Keratinocyte (primary cell): ENCODE measurements around the gene CLIP4. TPM values are rescaled to one million over a fixed set of nuclear protein-coding genes. Genes with fewer than 3 reads are reported as not detected.

Source experiments
- DNase-seq: peaks from one replicate; pipeline ENCODE4 v3.0.0-alpha.2; 2011; ENCODE audit warnings: low read depth, missing footprints, low spot score
- FAIRE-seq: peaks from 2 replicates; lab custom pipeline; 2011; peaks lifted over from hg19 to GRCh38; lab: Jason Lieb, UNC
- H2AFZ ChIP-seq: 2 replicates; pipeline ENCODE4 v1.6.0; 2012; ENCODE audit warnings: low read length, control low read depth, inconsistent platforms; ENCODE audit not compliant: control insufficient read depth
- H3K27ac ChIP-seq: 2 replicates; pipeline ENCODE4 v1.5.1; 2011; ENCODE audit warnings: low read length; ENCODE audit not compliant: control insufficient read depth, insufficient read depth
- H3K27me3 ChIP-seq: 3 replicates; pipeline ENCODE4 v1.6.0; 2011; ENCODE audit warnings: low read length; ENCODE audit not compliant: control insufficient read depth, insufficient read depth; ENCODE audit errors: extremely low read depth
- H3K36me3 ChIP-seq, 2 experiments: 2 replicates in 1 of 2; 3 replicates in 1 of 2; pipeline ENCODE4 v1.5.1; 2011; ENCODE audit warnings: low read length in 2 of 2, mild to moderate bottlenecking in 1 of 2; ENCODE audit not compliant: control insufficient read depth in 2 of 2, insufficient read depth in 2 of 2; ENCODE audit errors: extremely low read depth in 1 of 2
- H3K4me1 ChIP-seq: 3 replicates; pipeline ENCODE4 v1.5.1; 2011; ENCODE audit warnings: low read length; ENCODE audit not compliant: control insufficient read depth, insufficient read depth; ENCODE audit errors: extremely low read depth
- H3K4me2 ChIP-seq: 3 replicates; pipeline ENCODE4 v1.6.0; 2011; ENCODE audit warnings: low read depth, low read length; ENCODE audit not compliant: control insufficient read depth, insufficient read depth; ENCODE audit errors: extremely low read depth
- H3K4me3 ChIP-seq, 3 experiments: fragments of 200-600 bp in 1 of 3; sonication (generic) in 1 of 3; 2 replicates in 2 of 3; 3 replicates in 1 of 3; pipeline ENCODE4 v1.5.1; 2011 to 2016; ENCODE audit warnings: low read length in 3 of 3, mild to moderate bottlenecking in 3 of 3, control low read depth in 2 of 3, inconsistent platforms in 1 of 3, low read depth in 1 of 3, mixed read lengths in 1 of 3, mixed run types in 1 of 3, moderate library complexity in 1 of 3; ENCODE audit not compliant: control insufficient read depth in 2 of 3, insufficient read depth in 2 of 3; ENCODE audit errors: extremely low read depth in 1 of 3
- H3K79me2 ChIP-seq: 2 replicates; pipeline ENCODE4 v1.6.0; 2012; ENCODE audit warnings: low read length; ENCODE audit not compliant: control insufficient read depth, insufficient read depth
- H3K9ac ChIP-seq: 3 replicates; pipeline ENCODE4 v1.6.0; 2011; ENCODE audit warnings: low read length; ENCODE audit not compliant: control insufficient read depth, insufficient read depth; ENCODE audit errors: extremely low read depth
- H3K9me1 ChIP-seq: 3 replicates; pipeline ENCODE4 v1.6.0; 2011; ENCODE audit warnings: low read length; ENCODE audit not compliant: control insufficient read depth, insufficient read depth; ENCODE audit errors: extremely low read depth
- H3K9me3 ChIP-seq: 2 replicates; pipeline ENCODE4 v1.5.1; 2012; ENCODE audit warnings: low read depth, low read length; ENCODE audit not compliant: control insufficient read depth
- H4K20me1 ChIP-seq: 3 replicates; pipeline ENCODE4 v1.6.0; 2011; ENCODE audit warnings: low read length; ENCODE audit not compliant: control insufficient read depth, insufficient read depth; ENCODE audit errors: extremely low read depth
- EZH2 ChIP-seq: IDR thresholded peaks from one replicate; pipeline ENCODE4 v1.6.1; 2012; ENCODE audit warnings: inconsistent platforms, mild to moderate bottlenecking, low read length, moderate library complexity
- dilution Hi-C: fragments of 300-500 bp; cut with MboI; formaldehyde crosslinking; loops from one replicate; pipeline ENCODE4 v1.7.0; 2020; ENCODE audit warnings: low sequenced_read_pairs; ENCODE audit not compliant: extremely low pct_ligation_motif_present
- polyA plus RNA-seq, 5 experiments: library from polyadenylated mRNA; depleted of rRNA in 3 of 5; stranded (reverse) in 3 of 5; stranded (forward) in 1 of 5; unstranded in 1 of 5; fragments of >200 nt; gene quantifications; 1 replicate in 1 of 5; 2 replicates in 3 of 5; 3 replicates in 1 of 5; pipeline versions ENCODE4 v1.2.1 to v1.2.3, GENCODE V29; 2011 to 2012; ENCODE audit warnings: missing spikeins in 2 of 5, low read depth in 1 of 5, low replicate concordance in 1 of 5
- TF ChIP-seq, protein P1 (sequence below), 3 experiments: IDR thresholded peaks in 1 of 3; conservative IDR thresholded peaks in 1 of 3; optimal IDR thresholded peaks in 1 of 3; 2 replicates in 2 of 3; 3 replicates in 1 of 3; pipeline versions ENCODE3 to v1.5.1; 2011; ENCODE audit warnings: low read length in 3 of 3, mild to moderate bottlenecking in 3 of 3, moderate library complexity in 2 of 3, control low read depth in 1 of 3, inconsistent platforms in 1 of 3; ENCODE audit not compliant: insufficient read depth in 2 of 3; ENCODE audit errors: extremely low read depth in 1 of 3

CLIP4 gene
- polyA plus RNA-seq, 1 donor (not counting 4 experiments of a cell fraction or from before 2014, with no cell fraction given): 46.6 TPM

- FAIRE-seq: no peak
Observed at GRCh38 chr2:29174937-29175336, 59.7 kb downstream of the CLIP4 start.

DNA sequence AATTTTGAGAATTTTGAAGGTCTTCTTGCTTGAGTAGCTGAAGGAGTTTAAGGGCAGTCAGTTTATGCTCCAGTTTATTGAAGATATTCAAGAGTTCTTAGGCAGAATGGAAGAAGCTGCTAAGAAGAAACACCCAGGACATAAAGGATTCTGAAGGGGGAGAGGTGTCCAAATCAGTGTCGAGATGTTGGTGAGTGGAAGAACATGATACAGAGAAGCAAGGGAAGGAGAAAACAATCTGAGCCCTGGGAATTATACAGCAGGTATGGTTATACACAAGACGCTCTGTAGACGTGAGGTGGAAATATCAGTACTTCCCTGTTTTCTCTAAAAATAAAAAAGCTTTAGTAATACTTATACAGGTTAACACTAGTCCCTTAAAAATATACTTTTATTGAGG, 60.1 kb downstream of the CLIP4 start:
- Histone ChIP-seq H3K9me3 (no peaks in the 10 kb centered on the region), H3K79me2 (no peaks in the 10 kb centered on the region), H3K9ac (no peak overlapping the region), H3K4me2 (no peak overlapping the region), H3K36me3 (peaks cover 13 to 19% of the 10 kb centered on the region in 2 experiments), H3K27me3 (no peaks in the 10 kb centered on the region), H3K9me1 (no peaks in the 10 kb centered on the region), H3K4me1 (no peaks in the 10 kb centered on the region), H3K27ac (no peak overlapping the region), H3K4me3 (no peak overlapping the region), H4K20me1 (no peaks in the 10 kb centered on the region), H2AFZ (no peak overlapping the region)
- DNase-seq (no peak), FAIRE-seq (no peak)
- TF ChIP-seq, protein P1, sequence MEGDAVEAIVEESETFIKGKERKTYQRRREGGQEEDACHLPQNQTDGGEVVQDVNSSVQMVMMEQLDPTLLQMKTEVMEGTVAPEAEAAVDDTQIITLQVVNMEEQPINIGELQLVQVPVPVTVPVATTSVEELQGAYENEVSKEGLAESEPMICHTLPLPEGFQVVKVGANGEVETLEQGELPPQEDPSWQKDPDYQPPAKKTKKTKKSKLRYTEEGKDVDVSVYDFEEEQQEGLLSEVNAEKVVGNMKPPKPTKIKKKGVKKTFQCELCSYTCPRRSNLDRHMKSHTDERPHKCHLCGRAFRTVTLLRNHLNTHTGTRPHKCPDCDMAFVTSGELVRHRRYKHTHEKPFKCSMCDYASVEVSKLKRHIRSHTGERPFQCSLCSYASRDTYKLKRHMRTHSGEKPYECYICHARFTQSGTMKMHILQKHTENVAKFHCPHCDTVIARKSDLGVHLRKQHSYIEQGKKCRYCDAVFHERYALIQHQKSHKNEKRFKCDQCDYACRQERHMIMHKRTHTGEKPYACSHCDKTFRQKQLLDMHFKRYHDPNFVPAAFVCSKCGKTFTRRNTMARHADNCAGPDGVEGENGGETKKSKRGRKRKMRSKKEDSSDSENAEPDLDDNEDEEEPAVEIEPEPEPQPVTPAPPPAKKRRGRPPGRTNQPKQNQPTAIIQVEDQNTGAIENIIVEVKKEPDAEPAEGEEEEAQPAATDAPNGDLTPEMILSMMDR (optimal IDR thresholded peaks at IDR 0.05 in 1 of 3, IDR thresholded peaks at IDR 0.05 in 1 of 3, conservative IDR thresholded peaks at IDR 0.05 in 1 of 3; ENCODE audit: extremely low read depth in 1 of 3, insufficient read depth in 2 of 3, low read length in 3 of 3): no peak
- no peak for TF ChIP-seq EZH2
- dilution Hi-C loops: loop anchor here (25.0 kb wide), 1 partner anchor 113 kb away; the partner anchor contains the start of gene PCARE

More at GRCh38 chr2:29174937-29175336, 59.7 kb downstream of the CLIP4 start:
- no peak overlapping the region for H2AFZ ChIP-seq
- no peaks in the 10 kb centered on the region for H4K20me1 ChIP-seq
- dilution Hi-C loops: loop anchor here (25.0 kb wide), 1 partner anchor 113 kb away; the partner anchor contains the start of gene PCARE
- H3K4me2 ChIP-seq: no peak overlapping the region
- no peaks in the 10 kb centered on the region for H3K9me1 ChIP-seq
- H3K36me3 ChIP-seq: peaks cover 9 to 18% of the 10 kb centered on the region in 2 experiments
- H3K27me3 ChIP-seq: no peaks in the 10 kb centered on the region
- TF ChIP-seq EZH2: no peak
- TF ChIP-seq, protein P1 (optimal IDR thresholded peaks at IDR 0.05 in 1 of 3, IDR thresholded peaks at IDR 0.05 in 1 of 3, conservative IDR thresholded peaks at IDR 0.05 in 1 of 3; ENCODE audit: extremely low read depth in 1 of 3, insufficient read depth in 2 of 3, low read length in 3 of 3): no peak
- H3K4me3 ChIP-seq: no peak overlapping the region
- no peak overlapping the region for H3K27ac ChIP-seq
- H3K4me1 ChIP-seq: no peaks in the 10 kb centered on the region
- no peaks in the 10 kb centered on the region for H3K79me2 ChIP-seq
- no peaks in the 10 kb centered on the region for H3K9me3 ChIP-seq
- DNase-seq: no peak
- no peak overlapping the region for H3K9ac ChIP-seq
